HG03354 (cell line): ENCODE measurements around the gene AFG1L.
"Not testable (repeated sequence)": the region's sequence is repeated elsewhere in the genome, so short reads cannot be mapped to it uniquely, and the experiment has no call there.

Experiments
- ATAC-seq: cut with Tn5 transposase; IDR thresholded peaks from one replicate; pipeline ENCODE4 v1.9.1; 2021; ENCODE audit warnings: mild to moderate bottlenecking; ENCODE audit not compliant: unreplicated experiment, poor library complexity, severe bottlenecking

Gene AFG1L

DNA sequence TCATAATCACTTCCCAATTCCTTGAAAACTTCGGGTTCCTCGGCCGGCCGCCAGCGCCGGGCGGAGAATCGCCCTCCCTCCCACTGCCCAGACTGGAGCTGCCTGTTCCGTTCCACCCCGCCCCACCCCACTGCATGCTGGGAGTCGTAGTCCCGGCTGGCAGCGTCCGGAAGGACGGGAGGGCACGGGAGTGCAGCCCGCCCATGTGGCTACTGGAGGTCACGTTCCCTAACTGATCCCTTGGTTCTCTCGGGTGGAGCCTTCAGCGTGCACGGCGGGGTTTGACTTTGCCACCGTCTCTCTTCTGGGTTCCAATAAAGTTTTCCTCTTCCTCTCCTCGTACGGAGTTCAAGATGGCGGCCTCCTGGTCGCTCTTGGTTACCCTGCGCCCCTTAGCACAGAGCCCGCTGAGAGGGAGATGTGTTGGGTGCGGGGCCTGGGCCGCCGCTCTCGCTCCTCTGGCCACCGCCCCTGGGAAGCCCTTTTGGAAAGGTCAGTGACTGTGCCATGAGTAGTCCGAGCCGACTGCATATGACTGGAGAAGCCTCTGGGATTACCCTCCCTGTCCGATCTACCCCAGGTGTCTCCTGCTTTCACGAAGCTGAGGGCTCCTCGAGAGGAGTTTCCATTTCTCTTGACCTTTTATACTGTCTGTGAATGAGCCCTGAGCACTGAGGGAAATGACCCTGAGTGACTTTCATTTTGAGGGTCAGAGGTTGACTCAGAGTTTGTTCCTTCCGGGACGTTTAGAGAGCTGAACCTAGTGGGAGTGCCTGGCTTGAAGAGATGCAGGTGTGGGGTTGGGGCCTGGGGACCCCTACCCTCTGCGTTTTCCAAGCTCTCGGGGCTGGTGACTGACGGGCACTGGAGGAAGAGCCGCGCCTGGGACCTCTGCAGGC lies at the start of gene AFG1L:
TSS of gene AFG1L (plus strand) at position 328 of the 899 bp plus-strand sequence. CDS start at position 354, 26 bp downstream.
- ATAC-seq: peak; percentile 91

DNA sequence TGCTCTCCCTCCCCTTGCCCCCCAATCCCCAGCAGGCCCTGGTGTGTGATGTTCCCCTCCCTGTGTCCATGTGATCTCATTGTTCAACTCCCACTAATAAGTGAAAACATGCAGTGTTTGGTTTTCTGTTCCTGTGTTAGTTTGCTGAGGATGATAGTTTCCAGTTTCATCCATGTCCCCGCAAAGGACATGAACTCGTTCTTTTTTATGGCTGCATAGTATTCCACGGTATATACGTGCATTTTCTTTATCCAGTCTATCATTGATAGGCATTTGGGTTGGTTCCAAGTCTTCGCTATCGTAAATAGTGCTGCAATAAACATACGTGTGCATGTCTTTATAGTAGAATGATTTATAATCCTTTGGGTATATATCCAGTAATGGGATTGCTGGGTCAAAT lies 49.8 kb upstream of the AFG1L start:
- ATAC-seq: not testable (repeated sequence)

GRCh38 chr6:108247965-108248536 lies 46.8 kb upstream of the AFG1L start:
- no peak for ATAC-seq

- no peak for ATAC-seq
These were observed 44.5 kb upstream of the AFG1L start for GRCh38 chr6:108250240-108250866.

GRCh38 chr6:108251252-108251651 lies 43.6 kb upstream of the AFG1L start:
- ATAC-seq: no peak

- no peak for ATAC-seq
These were observed 42.8 kb upstream of the AFG1L start for GRCh38 chr6:108252055-108252454.

GRCh38 chr6:108253241-108253640 lies 41.6 kb upstream of the AFG1L start:
- no peak for ATAC-seq

DNA sequence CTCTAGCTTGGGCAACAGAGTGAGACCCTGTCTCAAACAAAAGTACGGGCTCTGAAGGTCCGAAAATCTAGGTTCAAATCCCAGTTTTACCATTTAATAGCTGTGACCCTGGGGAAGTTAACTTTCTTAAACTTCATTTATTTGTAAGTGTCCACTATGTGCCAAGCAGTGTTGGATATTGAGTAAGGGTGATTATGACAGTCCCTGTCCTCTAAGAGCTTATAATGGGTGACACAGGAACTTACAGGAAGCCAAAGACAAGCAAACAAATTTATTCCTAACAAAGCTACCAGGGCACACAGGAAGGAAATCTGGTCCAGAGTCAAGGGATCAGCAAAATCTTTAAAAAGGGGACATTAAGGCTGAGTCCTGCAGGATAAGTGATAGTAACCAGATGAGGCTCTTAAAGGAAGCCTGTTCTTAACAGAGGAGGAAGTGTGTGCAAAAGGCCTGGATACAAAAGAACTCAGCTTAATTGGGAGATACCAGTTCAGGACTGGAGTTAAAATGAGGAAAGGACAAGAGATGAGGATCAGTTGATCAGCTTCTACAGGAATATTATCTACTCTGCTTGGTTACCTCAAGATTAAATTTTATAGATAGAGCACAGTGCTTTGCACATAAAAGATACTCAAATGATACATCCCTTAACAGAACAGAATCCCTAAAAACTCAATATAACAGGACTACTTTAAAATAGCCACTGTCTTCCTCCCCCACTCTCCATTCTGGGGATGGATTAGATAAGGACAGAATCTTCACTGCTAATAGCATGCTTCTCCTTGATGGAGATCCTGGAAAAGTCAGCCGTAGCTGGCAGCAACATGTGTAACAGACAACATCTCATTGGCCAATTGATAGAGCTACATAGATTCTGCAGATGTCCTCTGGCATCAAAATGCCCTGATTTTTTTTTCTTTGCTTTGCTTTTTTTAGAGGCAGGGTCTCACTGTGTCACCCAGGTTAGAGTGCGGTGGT lies 40.1 kb upstream of the AFG1L start:
- no peak for ATAC-seq

GRCh38 chr6:108260126-108260808 lies 34.6 kb upstream of the AFG1L start:
- ATAC-seq: peak; percentile 20

GRCh38 chr6:108260809-108261569 lies 33.9 kb upstream of the AFG1L start, which contains the start of gene SNX3:
Gene SNX3 (minus strand): TSS chr6:108261040. CDS start chr6:108260921, 119 bp downstream.
- ATAC-seq: peak; percentile 92

- ATAC-seq: no peak
These were observed 31.5 kb upstream of the AFG1L start for GRCh38 chr6:108263371-108263770.

GRCh38 chr6:108268845-108269244 lies 26.0 kb upstream of the AFG1L start:
- ATAC-seq: no peak

GRCh38 chr6:108269955-108270354 lies 24.9 kb upstream of the AFG1L start:
- ATAC-seq: not testable (repeated sequence)

DNA sequence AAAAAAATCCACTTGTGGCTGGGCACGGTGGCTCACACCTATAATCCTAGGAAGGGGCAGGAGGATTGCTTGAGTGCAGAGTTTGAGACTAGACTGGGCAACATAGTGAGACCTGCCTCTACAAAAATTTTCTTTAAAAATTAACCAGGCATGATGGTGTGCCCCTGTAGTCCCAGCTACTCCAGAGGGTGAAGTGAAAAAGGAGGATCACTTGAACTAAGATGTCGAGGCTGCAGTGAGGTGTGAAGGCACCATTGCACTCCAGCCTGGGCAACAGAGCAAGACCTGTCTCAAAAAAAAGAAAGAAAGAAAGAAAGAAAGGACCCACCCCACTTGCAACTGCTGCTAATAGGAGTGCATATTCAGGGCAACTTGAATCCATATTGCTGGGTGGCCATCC lies 20.3 kb upstream of the AFG1L start:
- no peak for ATAC-seq

DNA sequence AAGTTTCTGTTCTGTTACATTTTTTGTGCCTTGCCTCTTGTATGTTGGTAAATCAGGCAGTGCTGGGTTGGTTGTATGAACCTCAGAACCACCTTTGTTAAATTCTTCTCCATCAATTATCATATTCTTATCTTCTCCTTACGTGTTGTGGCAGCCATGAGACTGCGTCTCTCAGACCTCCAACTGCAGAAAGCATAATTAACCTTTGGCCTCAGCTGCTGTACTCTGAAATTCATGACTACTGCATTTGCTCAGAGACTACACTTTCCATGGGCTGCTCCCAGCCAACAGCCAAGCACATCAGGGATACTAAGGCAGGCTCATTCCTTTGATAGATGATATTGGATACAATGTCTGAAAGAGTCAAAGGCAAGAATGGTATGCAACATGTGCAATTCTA lies 18.9 kb upstream of the AFG1L start:
- no peak for ATAC-seq

DNA sequence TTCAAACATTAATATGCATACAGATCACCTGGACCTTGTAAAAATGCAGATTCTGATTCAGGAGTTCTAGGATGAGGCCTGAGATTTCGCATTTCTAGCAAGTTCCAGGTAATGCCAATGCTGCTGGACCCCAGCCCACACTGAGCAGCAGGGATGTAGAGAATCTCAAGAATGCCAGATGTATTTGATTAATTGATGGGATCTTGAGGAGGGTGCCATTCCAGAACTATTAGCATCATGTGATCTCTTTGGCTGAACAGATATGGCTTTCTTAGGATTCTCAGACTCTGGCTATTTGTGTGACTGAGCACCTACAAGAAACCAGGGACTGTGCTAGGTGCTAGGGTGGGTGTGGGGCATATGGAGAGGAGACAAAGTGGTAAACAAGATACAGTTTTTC lies 17.6 kb upstream of the AFG1L start:
- no peak for ATAC-seq

DNA sequence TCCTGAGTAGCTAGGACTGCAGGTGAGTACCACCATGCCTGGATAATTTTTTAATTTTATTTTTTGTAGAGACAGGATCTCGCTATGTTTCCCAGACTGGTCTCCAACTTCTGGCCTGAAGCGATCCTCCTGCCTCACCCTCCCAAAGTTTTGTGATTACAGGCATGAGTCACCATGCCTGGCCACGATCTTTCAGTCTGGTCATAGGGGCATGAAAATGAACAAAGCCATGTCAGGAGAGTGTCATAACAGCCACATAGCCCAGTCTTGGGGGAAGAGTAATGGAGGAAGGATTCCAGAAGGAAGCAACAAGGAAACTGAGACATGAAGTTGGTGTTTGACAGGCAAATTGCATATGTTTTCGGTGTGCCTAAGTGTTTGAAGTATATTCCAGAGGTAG lies 17.0 kb upstream of the AFG1L start:
- no peak for ATAC-seq

DNA sequence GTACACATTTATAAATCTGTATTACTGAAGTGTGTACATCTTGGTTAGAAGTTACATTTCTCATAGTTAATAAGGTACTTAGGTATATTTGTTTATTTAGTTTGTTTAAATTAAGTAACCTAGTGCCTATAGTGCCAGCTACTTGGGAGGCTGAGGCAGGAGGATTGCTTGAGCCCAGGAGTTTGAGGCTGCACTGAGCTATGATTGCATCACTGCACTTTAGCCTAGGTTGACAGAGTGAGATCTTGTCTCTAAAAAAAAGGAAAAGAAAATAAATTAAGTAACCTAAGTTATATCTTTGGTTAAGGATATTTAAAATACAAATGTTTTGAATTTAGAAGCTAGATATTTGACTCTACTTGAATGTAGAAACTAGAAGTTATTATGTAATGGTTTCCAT lies 9.5 kb upstream of the AFG1L start:
- no peak for ATAC-seq
